AG04450 (cell line): ENCODE results near the gene PRPSAP1. TPM values are rescaled to one million over a fixed set of nuclear protein-coding genes. Genes with fewer than 3 reads are reported as not detected.

Experiments
- CTCF ChIA-PET: fragments of 300-600, 350-600 bp; formaldehyde crosslinking; extraction: SDS; loops from one replicate; lab custom pipeline; 2022; ENCODE audit warnings: antibody characterized with exemption, inconsistent platforms; lab: Charles Lee
- POLR2A ChIA-PET: fragments of 350-600 bp; formaldehyde crosslinking; extraction: SDS; loops from one replicate; lab custom pipeline; 2021; ENCODE audit warnings: antibody characterized with exemption, inconsistent platforms; lab: Yijun Ruan, JAX
- DNase-seq: peaks from one replicate; pipeline ENCODE4 v3.0.0-alpha.2; 2011; ENCODE audit warnings: low read depth, low spot score
- H3K27ac ChIP-seq: one replicate; pipeline ENCODE4 v1.5.1; 2012; ENCODE audit warnings: low read depth, low read length, control low read depth
- H3K27me3 ChIP-seq: one replicate; pipeline ENCODE4 v1.6.0; 2012; ENCODE audit warnings: low read length; ENCODE audit not compliant: control insufficient read depth, insufficient read depth
- H3K4me3 ChIP-seq: 2 replicates; pipeline ENCODE4 v1.5.1; 2011; ENCODE audit warnings: mild to moderate bottlenecking, low read depth, low read length, control low read depth
- H3K9me3 ChIP-seq: 2 replicates; pipeline ENCODE4 v1.5.1; 2012; ENCODE audit warnings: low read length; ENCODE audit not compliant: control insufficient read depth, insufficient read depth
- polyA plus RNA-seq: library from polyadenylated mRNA; depleted of rRNA; stranded (reverse); fragments of >200 nt; gene quantifications from 2 replicates; pipeline ENCODE4 v1.2.3, GENCODE V29; 2011
- TF ChIP-seq, protein P1 (sequence below): IDR thresholded peaks from 2 replicates; pipeline ENCODE4 v1.5.1; 2011; ENCODE audit warnings: low read depth, low read length, control low read depth, inconsistent platforms

PRPSAP1 gene
- polyA plus RNA-seq, 1 experiment: 49.9 TPM

DNA sequence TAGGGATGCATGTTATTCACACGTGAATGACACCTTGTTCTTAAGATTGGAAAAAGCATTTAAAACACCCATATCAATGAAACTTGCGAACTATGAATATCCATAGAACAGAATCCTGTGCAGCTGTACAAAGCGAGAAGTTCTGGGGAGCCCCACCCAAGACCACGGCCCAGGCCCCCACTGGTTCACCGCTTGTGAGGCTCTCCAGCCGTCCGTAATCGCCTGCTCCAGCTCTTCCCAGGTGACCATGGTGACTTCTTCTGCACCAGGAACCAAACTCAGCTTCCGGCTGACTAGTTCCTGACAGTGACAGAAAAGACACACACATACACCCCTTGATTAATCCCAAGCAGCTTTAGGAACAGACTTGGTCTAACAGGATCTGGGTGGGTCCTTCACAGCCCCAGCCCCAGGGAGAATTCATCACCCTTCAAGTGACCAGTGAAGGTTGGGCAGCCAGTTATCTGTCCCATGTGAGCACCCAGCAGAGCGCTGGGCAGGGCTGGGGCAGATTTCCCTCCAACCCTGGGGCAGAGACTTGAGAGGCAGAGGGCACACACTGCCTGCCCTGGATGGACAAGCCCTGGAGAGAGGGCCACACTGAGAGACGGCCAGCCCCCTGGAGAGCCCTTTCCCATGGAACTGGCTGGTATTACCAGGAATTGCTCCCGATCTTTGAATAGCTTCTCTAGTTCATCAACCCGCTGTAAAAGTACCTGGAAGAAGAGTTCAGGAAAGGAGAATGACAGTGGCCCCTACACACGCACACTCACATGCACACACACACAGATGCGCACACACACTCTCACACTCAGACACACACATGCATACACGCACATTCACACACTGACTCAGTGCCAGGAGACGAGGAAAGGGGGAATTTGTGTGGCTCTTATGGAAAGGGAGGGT, 49.2 kb downstream of the PRPSAP1 start:
- Histone ChIP-seq H3K27ac (no peak overlapping the region), H3K9me3 (no peaks in the 10 kb centered on the region; the same call in 1 of the 2 replicates), H3K4me3 (no peak overlapping the region), H3K27me3 (no peaks in the 10 kb centered on the region)
- DNase-seq: no peak
- CTCF ChIA-PET: interaction anchor here (0.6 to 10.1 kb wide), 11 partner anchors 10 to 219 kb away, joined by 3 to 170 read pairs (median 5); partner anchors contain the start of gene SPHK1
- TF ChIP-seq, protein P1, sequence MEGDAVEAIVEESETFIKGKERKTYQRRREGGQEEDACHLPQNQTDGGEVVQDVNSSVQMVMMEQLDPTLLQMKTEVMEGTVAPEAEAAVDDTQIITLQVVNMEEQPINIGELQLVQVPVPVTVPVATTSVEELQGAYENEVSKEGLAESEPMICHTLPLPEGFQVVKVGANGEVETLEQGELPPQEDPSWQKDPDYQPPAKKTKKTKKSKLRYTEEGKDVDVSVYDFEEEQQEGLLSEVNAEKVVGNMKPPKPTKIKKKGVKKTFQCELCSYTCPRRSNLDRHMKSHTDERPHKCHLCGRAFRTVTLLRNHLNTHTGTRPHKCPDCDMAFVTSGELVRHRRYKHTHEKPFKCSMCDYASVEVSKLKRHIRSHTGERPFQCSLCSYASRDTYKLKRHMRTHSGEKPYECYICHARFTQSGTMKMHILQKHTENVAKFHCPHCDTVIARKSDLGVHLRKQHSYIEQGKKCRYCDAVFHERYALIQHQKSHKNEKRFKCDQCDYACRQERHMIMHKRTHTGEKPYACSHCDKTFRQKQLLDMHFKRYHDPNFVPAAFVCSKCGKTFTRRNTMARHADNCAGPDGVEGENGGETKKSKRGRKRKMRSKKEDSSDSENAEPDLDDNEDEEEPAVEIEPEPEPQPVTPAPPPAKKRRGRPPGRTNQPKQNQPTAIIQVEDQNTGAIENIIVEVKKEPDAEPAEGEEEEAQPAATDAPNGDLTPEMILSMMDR: no peak
- POLR2A ChIA-PET: interaction anchor here (0.5 to 1.2 kb wide), 3 partner anchors 25 to 93 kb away, joined by 3 to 5 read pairs (median 4); partner anchors contain the start of gene SPHK1

DNA sequence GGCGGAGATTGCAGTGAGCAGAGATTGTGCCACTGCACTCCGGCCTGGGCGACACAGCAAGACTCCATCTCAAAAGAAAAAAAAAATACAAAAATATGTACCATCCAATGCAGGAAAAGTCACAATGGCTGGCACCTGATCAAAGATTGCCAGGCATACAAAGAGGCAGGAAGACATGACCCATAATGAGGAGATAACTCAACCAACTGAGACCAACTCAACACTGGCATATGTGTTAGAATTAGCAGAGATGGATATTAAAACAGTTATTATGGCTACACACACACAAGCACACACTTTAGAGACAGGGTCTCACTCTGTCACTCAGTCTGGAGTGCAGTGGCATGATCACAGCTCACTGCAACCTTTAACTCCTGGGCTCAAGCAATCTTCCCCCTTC, 56.3 kb downstream of the PRPSAP1 start:
- H3K27ac ChIP-seq: no peak overlapping the region
- H3K27me3 ChIP-seq: no peaks in the 10 kb centered on the region
- ChIA-PET POLR2A (no interaction called here), CTCF (interaction anchor here (0.6 to 0.8 kb wide), 4 partner anchors 18 to 427 kb away, joined by 3 to 5 read pairs (median 4); no protein-coding TSS in a partner anchor)
- no peak for DNase-seq
- no peak overlapping the region for H3K4me3 ChIP-seq
- TF ChIP-seq, protein P1: no peak
- H3K9me3 ChIP-seq: no peaks in the 10 kb centered on the region

DNA sequence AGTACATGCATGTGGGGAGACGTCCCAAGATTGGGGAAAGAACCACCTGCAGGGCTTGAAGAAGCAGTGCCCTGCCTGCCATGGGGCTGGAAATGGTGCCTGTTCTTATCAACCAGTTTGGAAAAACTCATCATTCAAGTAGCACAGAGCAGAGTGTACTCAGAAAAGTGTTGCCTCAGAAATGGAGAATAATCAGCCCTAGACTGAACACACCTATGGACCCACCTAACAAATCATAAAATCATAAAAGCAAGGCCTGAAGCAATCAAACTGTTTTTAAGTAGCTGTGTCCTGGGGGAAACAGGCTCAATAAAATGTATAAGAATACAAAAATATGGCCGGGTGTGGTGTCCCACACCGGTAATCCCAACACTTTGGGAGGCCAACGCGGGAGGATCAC, 56.8 kb downstream of the PRPSAP1 start:
- POLR2A ChIA-PET: no interaction called here
- H3K27ac ChIP-seq: no peak overlapping the region
- CTCF ChIA-PET: interaction anchor here (0.8 kb wide), 1 partner anchor 17 kb away, joined by 4 read pairs; no protein-coding TSS in a partner anchor
- H3K4me3 ChIP-seq: no peak overlapping the region
- TF ChIP-seq, protein P1: no peak
- H3K9me3 ChIP-seq: no peaks in the 10 kb centered on the region
- DNase-seq: no peak
- H3K27me3 ChIP-seq: no peaks in the 10 kb centered on the region

DNA sequence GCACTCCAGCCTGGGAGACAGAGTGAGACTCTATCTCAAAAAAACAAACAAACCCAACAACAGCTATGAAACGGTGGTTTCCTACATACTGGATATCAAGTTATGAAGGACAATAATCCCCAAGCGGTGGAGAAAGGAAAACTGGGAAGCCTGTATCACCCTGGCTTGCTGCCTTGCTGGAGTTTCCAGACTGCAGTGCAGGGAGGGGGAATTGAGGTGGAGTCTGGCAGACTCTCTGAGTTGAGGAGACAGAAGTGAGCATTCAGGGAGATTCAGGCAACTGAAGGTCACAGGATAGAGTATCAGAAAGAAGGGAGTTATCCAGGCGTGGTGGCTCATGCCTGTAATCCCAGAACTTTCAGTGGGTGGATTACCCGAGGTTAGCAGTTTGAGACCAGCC, 57.5 kb downstream of the PRPSAP1 start:
- Histone ChIP-seq H3K27me3 (no peaks in the 10 kb centered on the region), H3K4me3 (no peak overlapping the region), H3K9me3 (no peaks in the 10 kb centered on the region), H3K27ac (no peak overlapping the region)
- TF ChIP-seq, protein P1: no peak
- CTCF ChIA-PET: interaction anchor here (0.6 to 3.5 kb wide), 3 partner anchors 17 to 430 kb away, joined by 3 to 12 read pairs (median 6); no protein-coding TSS in a partner anchor
- DNase-seq: no peak
- POLR2A ChIA-PET: no interaction called here

DNA sequence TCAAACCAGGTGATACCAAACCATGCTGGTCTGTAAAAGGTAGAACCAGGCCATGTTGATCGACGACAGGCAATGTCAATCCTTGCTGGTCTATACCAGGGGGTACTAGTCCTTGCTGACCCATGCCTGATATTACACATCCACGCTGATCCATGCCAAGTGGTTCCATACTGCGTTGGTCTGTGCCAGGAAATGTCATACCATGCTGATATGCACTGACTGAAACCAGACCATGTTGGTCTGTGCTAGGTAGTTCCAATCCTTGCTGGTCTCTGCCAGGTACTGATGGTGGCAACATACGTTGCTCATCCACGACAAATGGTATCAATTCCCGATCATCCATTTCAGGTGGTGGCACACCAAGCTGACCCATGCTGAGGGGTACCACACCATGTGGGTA, 60.6 kb downstream of the PRPSAP1 start:
- CTCF ChIA-PET: interaction anchor here (3.5 kb wide), 1 partner anchor 13 kb away, joined by 12 read pairs; no protein-coding TSS in a partner anchor

More for the DNA sequence above, 60.6 kb downstream of the PRPSAP1 start:
- POLR2A ChIA-PET: no interaction called here
- no peak overlapping the region for H3K27ac ChIP-seq
- H3K4me3 ChIP-seq: no peak overlapping the region
- no peaks in the 10 kb centered on the region for H3K27me3 ChIP-seq
- no peak for DNase-seq
- TF ChIP-seq, protein P1: no peak
- no peaks in the 10 kb centered on the region for H3K9me3 ChIP-seq
